Activated B cell treated with CpG ODN at 0.5 μM for 24 hours (primary cell): Measurements from ENCODE around the gene YAP1. TPM values are rescaled to one million over a fixed set of nuclear protein-coding genes. Genes with fewer than 3 reads are reported as not detected.

Experiments used
- ATAC-seq: fragments of 200-7000 bp; cut with Tn5 transposase; one replicate; pipeline ENCODE4 v1.10.0; 2021; ENCODE audit warnings: low read depth, mild to moderate bottlenecking, moderate library complexity
- CTCF ChIA-PET: fragments of 350-600 bp; sonication (Branson Sonifier 250); formaldehyde crosslinking; loops from one replicate; lab custom pipeline; 2021; ENCODE audit warnings: antibody characterized with exemption; lab: Charles Lee
- POLR2A ChIA-PET: fragments of 350-600 bp; sonication (Branson Sonifier 250); formaldehyde crosslinking; loops from one replicate; lab custom pipeline; 2021; ENCODE audit warnings: antibody characterized with exemption; lab: Charles Lee
- DNase-seq: peaks from one replicate; pipeline ENCODE4 v3.0.0; 2022
- H3K27ac Mint-ChIP-seq: one replicate; pipeline ENCODE4 v1.8.0; 2020; ENCODE audit warnings: mixed read lengths
- H3K27me3 Mint-ChIP-seq: one replicate; pipeline ENCODE4 v1.8.0; 2021; ENCODE audit warnings: mixed read lengths
- H3K36me3 Mint-ChIP-seq: one replicate; pipeline ENCODE4 v1.8.0; 2021; ENCODE audit warnings: low read depth, mixed read lengths
- H3K4me1 Mint-ChIP-seq: one replicate; pipeline ENCODE4 v1.8.0; 2021; ENCODE audit warnings: mixed read lengths
- H3K4me3 Mint-ChIP-seq: one replicate; pipeline ENCODE4 v1.8.0; 2020; ENCODE audit warnings: mild to moderate bottlenecking, mixed read lengths
- H3K9me3 Mint-ChIP-seq: one replicate; pipeline ENCODE4 v1.8.0; 2020; ENCODE audit warnings: mixed read lengths
- intact Hi-C: fragments of 100-400 bp; cut with micrococcal nuclease; formaldehyde crosslinking; loops from one replicate; pipeline ENCODE4 v1.15.1; 2024
- total RNA-seq: library from RNA; stranded (reverse); gene quantifications from 2 replicates; pipeline ENCODE4 v1.2.3, GENCODE V29; 2022
- TF ChIP-seq, protein P1 (sequence below): fragments of 200-600 bp; IDR thresholded peaks from one replicate; pipeline ENCODE4 v1.8.0; 2022; ENCODE audit warnings: antibody characterized with exemption, mild to moderate bottlenecking

Gene YAP1
- total RNA-seq, result not detected in 2 replicates

DNA sequence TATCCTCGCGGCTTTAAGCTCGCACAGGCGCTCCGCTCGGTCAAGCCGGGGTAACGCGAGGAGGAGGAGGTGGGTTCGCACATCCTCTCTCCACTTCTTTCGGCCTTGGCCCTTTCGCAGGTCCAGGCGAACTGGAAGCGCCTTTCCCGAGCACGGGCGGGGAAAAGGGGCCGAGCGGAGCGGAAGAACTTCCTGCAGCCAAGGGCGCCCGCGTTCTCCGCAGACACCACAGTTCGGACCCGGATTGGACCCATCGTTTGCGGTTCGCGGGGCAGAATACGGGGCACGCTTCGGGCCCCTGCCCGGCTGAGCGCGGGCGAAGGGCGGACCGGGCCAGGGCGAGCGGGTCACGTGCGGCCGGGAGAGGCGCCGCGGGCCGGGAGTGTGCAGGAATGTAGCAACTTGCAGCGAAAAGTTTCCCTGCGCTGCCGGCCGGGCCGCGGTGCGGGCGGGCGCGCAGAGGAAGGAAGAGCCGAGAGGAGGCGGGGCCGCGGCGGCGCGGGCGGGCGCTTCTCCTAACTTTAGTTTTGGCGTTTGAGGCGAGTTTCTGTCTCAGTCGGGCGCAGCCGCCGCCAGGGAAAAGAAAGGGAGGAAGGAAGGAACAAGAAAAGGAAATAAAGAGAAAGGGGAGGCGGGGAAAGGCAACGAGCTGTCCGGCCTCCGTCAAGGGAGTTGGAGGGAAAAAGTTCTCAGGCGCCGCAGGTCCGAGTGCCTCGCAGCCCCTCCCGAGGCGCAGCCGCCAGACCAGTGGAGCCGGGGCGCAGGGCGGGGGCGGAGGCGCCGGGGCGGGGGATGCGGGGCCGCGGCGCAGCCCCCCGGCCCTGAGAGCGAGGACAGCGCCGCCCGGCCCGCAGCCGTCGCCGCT is at the start of gene YAP1:
TSS of gene YAP1 (plus strand) at position 552 of the 865 bp plus-strand sequence. CDS start 402 bp downstream, outside the sequence.
- no peaks in the 10 kb centered on the region for H3K9me3 Mint-ChIP-seq
- H3K36me3 Mint-ChIP-seq, result peaks cover 2% of the 10 kb centered on the region
- DNase-seq (peak; percentile 64), ATAC-seq (peak; percentile 75)
- H3K4me3 Mint-ChIP-seq, result peak within 1 kb of the TSS; percentile 96
- H3K27me3 Mint-ChIP-seq, result peaks cover 41% of the 10 kb centered on the region
- TF ChIP-seq, protein P1, sequence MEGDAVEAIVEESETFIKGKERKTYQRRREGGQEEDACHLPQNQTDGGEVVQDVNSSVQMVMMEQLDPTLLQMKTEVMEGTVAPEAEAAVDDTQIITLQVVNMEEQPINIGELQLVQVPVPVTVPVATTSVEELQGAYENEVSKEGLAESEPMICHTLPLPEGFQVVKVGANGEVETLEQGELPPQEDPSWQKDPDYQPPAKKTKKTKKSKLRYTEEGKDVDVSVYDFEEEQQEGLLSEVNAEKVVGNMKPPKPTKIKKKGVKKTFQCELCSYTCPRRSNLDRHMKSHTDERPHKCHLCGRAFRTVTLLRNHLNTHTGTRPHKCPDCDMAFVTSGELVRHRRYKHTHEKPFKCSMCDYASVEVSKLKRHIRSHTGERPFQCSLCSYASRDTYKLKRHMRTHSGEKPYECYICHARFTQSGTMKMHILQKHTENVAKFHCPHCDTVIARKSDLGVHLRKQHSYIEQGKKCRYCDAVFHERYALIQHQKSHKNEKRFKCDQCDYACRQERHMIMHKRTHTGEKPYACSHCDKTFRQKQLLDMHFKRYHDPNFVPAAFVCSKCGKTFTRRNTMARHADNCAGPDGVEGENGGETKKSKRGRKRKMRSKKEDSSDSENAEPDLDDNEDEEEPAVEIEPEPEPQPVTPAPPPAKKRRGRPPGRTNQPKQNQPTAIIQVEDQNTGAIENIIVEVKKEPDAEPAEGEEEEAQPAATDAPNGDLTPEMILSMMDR, result no peak
- intact Hi-C loops, result loop anchor here (10.0 kb wide), 1 partner anchor 155 kb away; no protein-coding TSS in a partner anchor
- CTCF ChIA-PET, result no interaction called here
- peak within 1 kb of the TSS; percentile 72 for H3K27ac Mint-ChIP-seq
- peaks cover 12% of the 10 kb centered on the region for H3K4me1 Mint-ChIP-seq
- POLR2A ChIA-PET, result no interaction called here

DNA sequence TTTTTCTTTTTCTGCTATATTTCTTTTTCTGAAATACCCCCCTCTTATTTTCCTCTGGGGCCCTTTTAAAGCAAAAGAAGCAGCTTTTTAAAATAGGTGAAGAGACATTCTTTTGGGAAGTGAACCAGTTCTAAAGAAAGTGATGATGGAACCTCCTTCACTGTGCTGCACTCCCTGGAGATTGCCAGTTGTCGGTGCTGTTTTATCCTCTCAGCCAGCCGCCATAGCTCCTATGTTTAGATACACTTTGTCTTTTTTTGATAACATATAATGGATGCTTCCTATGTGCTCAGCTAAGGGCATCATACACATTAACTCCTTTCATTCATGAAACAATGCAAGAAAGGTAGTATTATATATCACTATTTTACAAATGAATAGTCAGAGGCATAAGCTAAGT is 49.0 kb upstream of the YAP1 start:
- Mint-ChIP-seq H3K27me3 (peaks cover 3% of the 10 kb centered on the region), H3K36me3 (no peaks in the 10 kb centered on the region), H3K4me3 (no peak overlapping the region), H3K9me3 (no peaks in the 10 kb centered on the region), H3K27ac (no peak overlapping the region), H3K4me1 (no peaks in the 10 kb centered on the region)
- ATAC-seq (no peak), DNase-seq (no peak)
- TF ChIP-seq, protein P1, result no peak
- ChIA-PET CTCF (no interaction called here), POLR2A (no interaction called here)
- intact Hi-C loops, result no loop called here

DNA sequence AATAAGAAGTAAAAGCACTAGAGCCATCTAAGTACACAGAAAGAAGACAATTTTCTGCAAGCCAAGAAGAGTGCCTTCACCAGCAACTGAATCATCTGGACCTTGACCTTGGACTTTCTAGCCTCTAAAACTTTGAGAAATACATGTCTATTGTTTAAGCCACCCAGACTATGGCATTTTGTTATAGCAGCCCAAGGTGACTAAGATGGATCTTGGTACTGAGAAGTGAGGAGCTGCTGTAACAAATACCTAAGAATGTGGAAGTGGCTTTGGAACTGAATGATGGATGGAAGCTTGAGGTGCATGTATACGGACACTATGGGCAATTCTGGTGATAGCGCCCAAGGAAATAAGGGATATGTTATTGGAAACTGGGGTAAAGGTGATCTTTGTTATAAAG is 48.1 kb upstream of the YAP1 start:
- ATAC-seq (no peak), DNase-seq (no peak)
- intact Hi-C loops, result no loop called here
- ChIA-PET CTCF (no interaction called here), POLR2A (no interaction called here)
- TF ChIP-seq, protein P1, result no peak
- H3K36me3 Mint-ChIP-seq, result no peaks in the 10 kb centered on the region
- no peaks in the 10 kb centered on the region for H3K9me3 Mint-ChIP-seq
- peaks cover 3% of the 10 kb centered on the region for H3K27me3 Mint-ChIP-seq
- no peak overlapping the region for H3K4me3 Mint-ChIP-seq
- no peak overlapping the region for H3K27ac Mint-ChIP-seq
- H3K4me1 Mint-ChIP-seq, result no peaks in the 10 kb centered on the region

DNA sequence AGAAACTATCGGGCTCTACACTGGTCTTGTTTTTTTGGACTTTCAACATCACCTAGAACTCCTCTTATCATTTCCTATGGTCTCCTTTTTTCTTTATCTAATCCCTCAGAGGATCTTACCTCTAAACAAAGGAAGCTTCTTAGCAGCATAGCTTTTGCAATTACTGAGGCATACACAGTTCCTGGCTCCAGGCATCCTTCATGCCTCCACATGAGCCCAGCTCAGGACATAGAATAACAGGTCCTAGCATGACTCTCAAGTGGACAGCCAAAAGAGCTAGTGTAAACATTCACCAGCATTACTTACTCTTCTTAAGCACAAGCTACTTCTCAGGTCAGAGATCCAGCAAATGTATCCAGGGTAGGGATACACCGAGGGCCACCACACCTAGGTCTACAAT is 45.9 kb upstream of the YAP1 start:
- peaks cover 3% of the 10 kb centered on the region for H3K27me3 Mint-ChIP-seq
- CTCF ChIA-PET, result no interaction called here
- POLR2A ChIA-PET, result no interaction called here
- TF ChIP-seq, protein P1, result no peak
- DNase-seq, result no peak
- H3K4me1 Mint-ChIP-seq, result no peaks in the 10 kb centered on the region
- H3K36me3 Mint-ChIP-seq, result no peaks in the 10 kb centered on the region
- ATAC-seq, result no peak
- intact Hi-C loops, result no loop called here
- H3K4me3 Mint-ChIP-seq, result no peak overlapping the region
- H3K9me3 Mint-ChIP-seq, result no peaks in the 10 kb centered on the region
- no peak overlapping the region for H3K27ac Mint-ChIP-seq

DNA sequence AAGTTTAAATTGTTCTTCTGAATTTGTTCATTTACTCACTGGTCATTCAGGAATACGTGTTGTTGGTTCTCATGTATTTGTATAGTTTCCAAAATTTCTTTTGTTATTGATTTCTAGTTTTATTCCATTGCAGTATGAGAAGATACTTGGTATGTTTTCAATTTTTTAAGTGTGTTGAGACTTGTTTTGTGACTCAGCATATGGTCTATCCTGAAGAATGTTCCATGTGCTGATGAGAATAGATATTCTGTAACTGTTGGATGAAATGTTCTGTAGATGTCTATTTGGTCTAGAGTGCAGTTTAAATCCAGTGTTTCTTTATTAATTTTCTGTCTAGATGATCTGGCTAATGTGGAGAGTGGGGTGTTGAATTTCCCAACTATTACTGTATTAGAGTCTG is 39.5 kb upstream of the YAP1 start:
- Mint-ChIP-seq H3K36me3 (no peaks in the 10 kb centered on the region), H3K27ac (no peak overlapping the region), H3K4me1 (no peaks in the 10 kb centered on the region), H3K4me3 (no peak overlapping the region), H3K9me3 (peaks cover 20% of the 10 kb centered on the region), H3K27me3 (no peaks in the 10 kb centered on the region)
- TF ChIP-seq, protein P1, result no peak
- DNase-seq, result no peak
- ChIA-PET CTCF (no interaction called here), POLR2A (no interaction called here)
- no peak for ATAC-seq
- intact Hi-C loops, result no loop called here
